HG02623 (cell line): Measurements from ENCODE around the gene GSC2.

Experiments used
- ATAC-seq: cut with Tn5 transposase; IDR thresholded peaks from one replicate; pipeline ENCODE4 v1.9.1; 2021; ENCODE audit warnings: moderate library complexity; ENCODE audit not compliant: unreplicated experiment

Gene GSC2

GRCh38 chr22:19134176-19134831 is 15.8 kb downstream of the GSC2 start:
- ATAC-seq: no peak

- no peak for ATAC-seq
These were observed 16.5 kb downstream of the GSC2 start for GRCh38 chr22:19133561-19133960.

GRCh38 chr22:19132693-19133400 is 17.2 kb downstream of the GSC2 start:
- no peak for ATAC-seq

- ATAC-seq: no peak
These were observed 17.9 kb downstream of the GSC2 start for GRCh38 chr22:19132153-19132552.

- no peak for ATAC-seq
These were observed 18.4 kb downstream of the GSC2 start for GRCh38 chr22:19131685-19132015.

- no peak for ATAC-seq
These were observed 19.0 kb downstream of the GSC2 start, which contains the start of gene TSSK2 for GRCh38 chr22:19130959-19131684. TSS of gene TSSK2 (plus strand) at chr22:19131308. CDS start at chr22:19131400, 92 bp downstream.

- no peak for ATAC-seq
These were observed 20.2 kb downstream of the GSC2 start for GRCh38 chr22:19129871-19130270.

GRCh38 chr22:19128946-19129727 is 21.0 kb downstream of the GSC2 start:
- ATAC-seq: no peak

- no peak for ATAC-seq
These were observed 22.1 kb downstream of the GSC2 start for GRCh38 chr22:19128009-19128401.

- no peak for ATAC-seq
These were observed 22.6 kb downstream of the GSC2 start for GRCh38 chr22:19127329-19128008.

- ATAC-seq: no peak
These were observed 23.5 kb downstream of the GSC2 start for GRCh38 chr22:19126309-19127273.

GRCh38 chr22:19125474-19126308 is 24.4 kb downstream of the GSC2 start:
- no peak for ATAC-seq

- no peak for ATAC-seq
These were observed 25.1 kb downstream of the GSC2 start for GRCh38 chr22:19125011-19125410.

- ATAC-seq: no peak
These were observed 25.7 kb downstream of the GSC2 start for GRCh38 chr22:19124377-19124776.

GRCh38 chr22:19123936-19124335 is 26.2 kb downstream of the GSC2 start:
- no peak for ATAC-seq

- ATAC-seq: no peak
These were observed 27.2 kb downstream of the GSC2 start for GRCh38 chr22:19122752-19123492.

- ATAC-seq: peak; percentile 87
These were observed 27.8 kb downstream of the GSC2 start, which contains the start of gene DGCR2 for GRCh38 chr22:19122143-19122751. TSS of gene DGCR2 (minus strand) at chr22:19122412. CDS start at chr22:19122206, 206 bp downstream.
